GM19455 (cell line): ENCODE measurements around the gene MYT1.
"Not testable (repeated sequence)": the region's sequence is repeated elsewhere in the genome, so short reads cannot be mapped to it uniquely, and the experiment has no call there.

Experiments used
- ATAC-seq: cut with Tn5 transposase; IDR thresholded peaks from one replicate; pipeline ENCODE4 v1.9.1; 2021; ENCODE audit not compliant: unreplicated experiment

MYT1 gene

GRCh38 chr20:64166721-64167615, 2.7 kb downstream of the MYT1 start:
- ATAC-seq: no peak

GRCh38 chr20:64167676-64168075, 3.4 kb downstream of the MYT1 start:
- ATAC-seq: no peak

- ATAC-seq: no peak
Measured at GRCh38 chr20:64168381-64169090, 4.3 kb downstream of the MYT1 start.

- ATAC-seq: no peak
Measured at GRCh38 chr20:64169091-64169560, 4.9 kb downstream of the MYT1 start.

- ATAC-seq: no peak
Measured at GRCh38 chr20:64171211-64171610, 7.0 kb downstream of the MYT1 start.

GRCh38 chr20:64173116-64173515, 8.9 kb downstream of the MYT1 start:
- ATAC-seq: no peak

- ATAC-seq: no peak
Measured at GRCh38 chr20:64176551-64176950, 12.3 kb downstream of the MYT1 start.

- ATAC-seq: no peak
Measured at GRCh38 chr20:64176971-64177370, 12.7 kb downstream of the MYT1 start.

GRCh38 chr20:64177384-64177783, 13.1 kb downstream of the MYT1 start:
- no peak for ATAC-seq

GRCh38 chr20:64177787-64178186, 13.5 kb downstream of the MYT1 start:
- no peak for ATAC-seq

GRCh38 chr20:64178925-64179324, 14.7 kb downstream of the MYT1 start:
- not testable (repeated sequence) for ATAC-seq

- no peak for ATAC-seq
Measured at GRCh38 chr20:64179805-64180204, 15.6 kb downstream of the MYT1 start.

GRCh38 chr20:64180673-64181072, 16.4 kb downstream of the MYT1 start:
- ATAC-seq: no peak

- ATAC-seq: no peak
Measured at GRCh38 chr20:64181391-64181790, 17.1 kb downstream of the MYT1 start.

- ATAC-seq: no peak
Measured at GRCh38 chr20:64182146-64182865, 18.1 kb downstream of the MYT1 start.

GRCh38 chr20:64183313-64183712, 19.1 kb downstream of the MYT1 start:
- ATAC-seq: no peak

- ATAC-seq: no peak
Measured at GRCh38 chr20:64184795-64185194, 20.5 kb downstream of the MYT1 start.

- no peak for ATAC-seq
Measured at GRCh38 chr20:64185276-64185900, 21.1 kb downstream of the MYT1 start.

- no peak for ATAC-seq
Measured at GRCh38 chr20:64186071-64186598, 21.9 kb downstream of the MYT1 start.

GRCh38 chr20:64187213-64187612, 23.0 kb downstream of the MYT1 start:
- not testable (repeated sequence) for ATAC-seq

GRCh38 chr20:64188091-64188490, 23.8 kb downstream of the MYT1 start:
- ATAC-seq: no peak
